22Rv1 (cell line): ENCODE results near the gene NRGN.

Source experiments
- CTCF ChIP-seq: fragments of 450-650 bp; IDR thresholded peaks from 2 replicates; pipeline ENCODE4 v1.5.1; 2017; ENCODE audit warnings: mild to moderate bottlenecking
- ZFX ChIP-seq: fragments of 450-650 bp; IDR thresholded peaks from 2 replicates; pipeline ENCODE4 v1.6.1; 2017; ENCODE audit warnings: antibody characterized with exemption, borderline replicate concordance

- no peak for TF ChIP-seq CTCF
- no peak for TF ChIP-seq ZFX
Measured at GRCh38 chr11:124718801-124719200, 20.9 kb upstream of the NRGN start.
